ENCODE results near the gene PIWIL4. TPM values are rescaled to one million over a fixed set of nuclear protein-coding genes. Genes with fewer than 3 reads are reported as not detected.

Gene PIWIL4
- total and polyA plus RNA-seq, 9 of the 15 experiments (the other 6 are each of a cell fraction or from before 2014, with no cell fraction given) = 6.3 to 17.0 (median 10.8) TPM

DNA sequence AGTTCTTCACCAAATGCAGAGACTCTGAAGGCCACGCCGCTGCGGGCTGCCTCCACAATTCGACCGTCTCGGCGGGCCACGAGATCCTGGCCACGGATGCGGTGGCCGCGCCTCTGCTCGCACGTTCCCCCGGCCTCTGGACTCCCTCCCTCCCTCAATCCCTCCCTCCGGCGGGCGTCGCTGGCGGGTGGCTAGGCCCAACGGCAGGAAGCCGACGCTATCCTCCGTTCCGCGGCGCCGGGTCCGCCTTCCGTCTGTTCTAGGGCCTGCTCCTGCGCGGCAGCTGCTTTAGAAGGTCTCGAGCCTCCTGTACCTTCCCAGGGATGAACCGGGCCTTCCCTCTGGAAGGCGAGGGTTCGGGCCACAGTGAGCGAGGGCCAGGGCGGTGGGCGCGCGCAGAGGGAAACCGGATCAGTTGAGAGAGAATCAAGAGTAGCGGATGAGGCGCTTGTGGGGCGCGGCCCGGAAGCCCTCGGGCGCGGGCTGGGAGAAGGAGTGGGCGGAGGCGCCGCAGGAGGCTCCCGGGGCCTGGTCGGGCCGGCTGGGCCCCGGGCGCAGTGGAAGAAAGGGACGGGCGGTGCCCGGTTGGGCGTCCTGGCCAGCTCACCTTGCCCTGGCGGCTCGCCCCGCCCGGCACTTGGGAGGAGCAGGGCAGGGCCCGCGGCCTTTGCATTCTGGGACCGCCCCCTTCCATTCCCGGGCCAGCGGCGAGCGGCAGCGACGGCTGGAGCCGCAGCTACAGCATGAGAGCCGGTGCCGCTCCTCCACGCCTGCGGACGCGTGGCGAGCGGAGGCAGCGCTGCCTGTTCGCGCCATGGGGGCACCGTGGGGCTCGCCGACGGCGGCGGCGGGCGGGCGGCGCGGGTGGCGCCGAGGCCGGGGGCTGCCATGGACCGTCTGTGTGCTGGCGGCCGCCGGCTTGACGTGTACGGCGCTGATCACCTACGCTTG lies 23.2 kb upstream of the PIWIL4 start, which contains the start of gene FUT4 (continued):
- TF ChIP-seq, protein P1, sequence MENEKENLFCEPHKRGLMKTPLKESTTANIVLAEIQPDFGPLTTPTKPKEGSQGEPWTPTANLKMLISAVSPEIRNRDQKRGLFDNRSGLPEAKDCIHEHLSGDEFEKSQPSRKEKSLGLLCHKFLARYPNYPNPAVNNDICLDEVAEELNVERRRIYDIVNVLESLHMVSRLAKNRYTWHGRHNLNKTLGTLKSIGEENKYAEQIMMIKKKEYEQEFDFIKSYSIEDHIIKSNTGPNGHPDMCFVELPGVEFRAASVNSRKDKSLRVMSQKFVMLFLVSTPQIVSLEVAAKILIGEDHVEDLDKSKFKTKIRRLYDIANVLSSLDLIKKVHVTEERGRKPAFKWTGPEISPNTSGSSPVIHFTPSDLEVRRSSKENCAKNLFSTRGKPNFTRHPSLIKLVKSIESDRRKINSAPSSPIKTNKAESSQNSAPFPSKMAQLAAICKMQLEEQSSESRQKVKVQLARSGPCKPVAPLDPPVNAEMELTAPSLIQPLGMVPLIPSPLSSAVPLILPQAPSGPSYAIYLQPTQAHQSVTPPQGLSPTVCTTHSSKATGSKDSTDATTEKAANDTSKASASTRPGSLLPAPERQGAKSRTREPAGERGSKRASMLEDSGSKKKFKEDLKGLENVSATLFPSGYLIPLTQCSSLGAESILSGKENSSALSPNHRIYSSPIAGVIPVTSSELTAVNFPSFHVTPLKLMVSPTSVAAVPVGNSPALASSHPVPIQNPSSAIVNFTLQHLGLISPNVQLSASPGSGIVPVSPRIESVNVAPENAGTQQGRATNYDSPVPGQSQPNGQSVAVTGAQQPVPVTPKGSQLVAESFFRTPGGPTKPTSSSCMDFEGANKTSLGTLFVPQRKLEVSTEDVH (IDR thresholded peaks at IDR 0.05; ENCODE audit: low read depth, partially characterized antibody) = peak; percentile 30
- TF ChIP-seq ZNF263 (CRISPR knock-in tag; IDR thresholded peaks at IDR 0.05; ENCODE audit: borderline replicate concordance) = peak; percentile 58; the same call in 1 of the 2 replicates
- TF ChIP-seq, protein P2, sequence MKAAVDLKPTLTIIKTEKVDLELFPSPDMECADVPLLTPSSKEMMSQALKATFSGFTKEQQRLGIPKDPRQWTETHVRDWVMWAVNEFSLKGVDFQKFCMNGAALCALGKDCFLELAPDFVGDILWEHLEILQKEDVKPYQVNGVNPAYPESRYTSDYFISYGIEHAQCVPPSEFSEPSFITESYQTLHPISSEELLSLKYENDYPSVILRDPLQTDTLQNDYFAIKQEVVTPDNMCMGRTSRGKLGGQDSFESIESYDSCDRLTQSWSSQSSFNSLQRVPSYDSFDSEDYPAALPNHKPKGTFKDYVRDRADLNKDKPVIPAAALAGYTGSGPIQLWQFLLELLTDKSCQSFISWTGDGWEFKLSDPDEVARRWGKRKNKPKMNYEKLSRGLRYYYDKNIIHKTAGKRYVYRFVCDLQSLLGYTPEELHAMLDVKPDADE (conservative IDR thresholded peaks at IDR 0.05; ENCODE audit: control insufficient read depth, low read depth, low read length) = no peak; the same call in none of the 2 replicates
- peak; percentile 55 for TF ChIP-seq RBM39 (optimal IDR thresholded peaks at IDR 0.05; ENCODE audit: low read depth, low read length)
- TF ChIP-seq ZNF274 (IDR thresholded peaks at IDR 0.05; ENCODE audit: borderline replicate concordance, low read depth, low read length) = no peak
- TF ChIP-seq KDM5B (IDR thresholded peaks at IDR 0.05; ENCODE audit: insufficient replicate concordance, low read depth, low read length) = peak; percentile 74
- TF ChIP-seq, protein P3, sequence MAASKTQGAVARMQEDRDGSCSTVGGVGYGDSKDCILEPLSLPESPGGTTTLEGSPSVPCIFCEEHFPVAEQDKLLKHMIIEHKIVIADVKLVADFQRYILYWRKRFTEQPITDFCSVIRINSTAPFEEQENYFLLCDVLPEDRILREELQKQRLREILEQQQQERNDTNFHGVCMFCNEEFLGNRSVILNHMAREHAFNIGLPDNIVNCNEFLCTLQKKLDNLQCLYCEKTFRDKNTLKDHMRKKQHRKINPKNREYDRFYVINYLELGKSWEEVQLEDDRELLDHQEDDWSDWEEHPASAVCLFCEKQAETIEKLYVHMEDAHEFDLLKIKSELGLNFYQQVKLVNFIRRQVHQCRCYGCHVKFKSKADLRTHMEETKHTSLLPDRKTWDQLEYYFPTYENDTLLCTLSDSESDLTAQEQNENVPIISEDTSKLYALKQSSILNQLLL (CRISPR knock-in tag; IDR thresholded peaks at IDR 0.05; ENCODE audit: borderline replicate concordance) = no peak
- TF ChIP-seq, protein P4, sequence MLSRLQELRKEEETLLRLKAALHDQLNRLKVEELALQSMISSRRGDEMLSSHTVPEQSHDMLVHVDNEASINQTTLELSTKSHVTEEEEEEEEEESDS (CRISPR knock-in tag; IDR thresholded peaks at IDR 0.05) = no peak
- TF ChIP-seq OTX1 (CRISPR knock-in tag; IDR thresholded peaks at IDR 0.05) = no peak
- no peak for TF ChIP-seq FOXJ3 (CRISPR knock-in tag; IDR thresholded peaks at IDR 0.05)
- TF ChIP-seq, protein P5, sequence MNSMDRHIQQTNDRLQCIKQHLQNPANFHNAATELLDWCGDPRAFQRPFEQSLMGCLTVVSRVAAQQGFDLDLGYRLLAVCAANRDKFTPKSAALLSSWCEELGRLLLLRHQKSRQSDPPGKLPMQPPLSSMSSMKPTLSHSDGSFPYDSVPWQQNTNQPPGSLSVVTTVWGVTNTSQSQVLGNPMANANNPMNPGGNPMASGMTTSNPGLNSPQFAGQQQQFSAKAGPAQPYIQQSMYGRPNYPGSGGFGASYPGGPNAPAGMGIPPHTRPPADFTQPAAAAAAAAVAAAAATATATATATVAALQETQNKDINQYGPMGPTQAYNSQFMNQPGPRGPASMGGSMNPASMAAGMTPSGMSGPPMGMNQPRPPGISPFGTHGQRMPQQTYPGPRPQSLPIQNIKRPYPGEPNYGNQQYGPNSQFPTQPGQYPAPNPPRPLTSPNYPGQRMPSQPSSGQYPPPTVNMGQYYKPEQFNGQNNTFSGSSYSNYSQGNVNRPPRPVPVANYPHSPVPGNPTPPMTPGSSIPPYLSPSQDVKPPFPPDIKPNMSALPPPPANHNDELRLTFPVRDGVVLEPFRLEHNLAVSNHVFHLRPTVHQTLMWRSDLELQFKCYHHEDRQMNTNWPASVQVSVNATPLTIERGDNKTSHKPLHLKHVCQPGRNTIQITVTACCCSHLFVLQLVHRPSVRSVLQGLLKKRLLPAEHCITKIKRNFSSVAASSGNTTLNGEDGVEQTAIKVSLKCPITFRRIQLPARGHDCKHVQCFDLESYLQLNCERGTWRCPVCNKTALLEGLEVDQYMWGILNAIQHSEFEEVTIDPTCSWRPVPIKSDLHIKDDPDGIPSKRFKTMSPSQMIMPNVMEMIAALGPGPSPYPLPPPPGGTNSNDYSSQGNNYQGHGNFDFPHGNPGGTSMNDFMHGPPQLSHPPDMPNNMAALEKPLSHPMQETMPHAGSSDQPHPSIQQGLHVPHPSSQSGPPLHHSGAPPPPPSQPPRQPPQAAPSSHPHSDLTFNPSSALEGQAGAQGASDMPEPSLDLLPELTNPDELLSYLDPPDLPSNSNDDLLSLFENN (IDR thresholded peaks at IDR 0.05; ENCODE audit: low read depth in 2 of 2, low read length in 2 of 2) = no peak
- no peak for TF ChIP-seq FOXM1 (IDR thresholded peaks at IDR 0.05; ENCODE audit: low read depth)
- TF ChIP-seq FOXM1 (CRISPR knock-in tag; IDR thresholded peaks at IDR 0.05; ENCODE audit: low read depth) = no peak
- TF ChIP-seq FOXA1 (IDR thresholded peaks at IDR 0.05; ENCODE audit: borderline replicate concordance) = no peak
- peak; percentile 91 for TF ChIP-seq POLR2A (conservative IDR thresholded peaks at IDR 0.05)
